CD4-positive, alpha-beta T cell treated with Interleukin-4 for 4 hours (primary cell): ENCODE measurements around the gene CLEC14A.

Experiments
- DNase-seq: peaks from one replicate; pipeline ENCODE4 v3.0.0-alpha.2; 2020

CLEC14A gene

DNA sequence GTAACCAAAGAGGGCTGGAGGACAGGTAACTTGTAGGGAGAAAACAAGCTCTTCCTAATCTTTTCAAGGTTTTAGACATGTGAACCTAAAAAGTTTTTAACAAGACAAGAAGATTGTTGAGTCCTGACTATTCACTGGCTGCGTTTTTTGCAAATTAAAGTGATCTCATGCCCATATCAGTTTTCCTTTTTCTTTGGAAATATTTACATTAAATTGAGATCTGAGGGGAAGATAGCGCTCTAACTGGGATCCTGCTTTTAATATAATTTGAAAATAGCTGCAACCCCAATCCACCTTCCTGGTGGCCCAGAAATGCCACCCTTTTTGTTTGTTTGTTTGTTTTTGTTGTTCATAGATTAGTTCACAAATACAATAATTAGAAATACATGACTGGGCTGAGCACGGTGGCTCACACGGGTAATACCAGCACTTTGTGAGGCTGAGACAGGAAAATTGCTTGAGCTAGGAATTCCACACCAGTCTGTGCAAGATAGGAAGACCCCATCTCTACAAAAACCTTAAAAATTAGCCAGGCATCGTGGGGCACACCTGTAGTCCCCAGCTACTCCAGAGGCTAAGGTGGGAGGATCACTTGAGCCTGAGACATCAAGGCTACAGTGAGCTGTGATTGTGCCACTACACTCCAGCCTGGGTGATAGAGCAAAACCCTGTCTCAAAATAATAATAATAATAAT, 50.6 kb downstream of the CLEC14A start:
- DNase-seq: no peak

GRCh38 chr14:38204719-38205115, 51.2 kb downstream of the CLEC14A start:
- DNase-seq: no peak
